Measurements from ENCODE around the gene RAI14.

DNA sequence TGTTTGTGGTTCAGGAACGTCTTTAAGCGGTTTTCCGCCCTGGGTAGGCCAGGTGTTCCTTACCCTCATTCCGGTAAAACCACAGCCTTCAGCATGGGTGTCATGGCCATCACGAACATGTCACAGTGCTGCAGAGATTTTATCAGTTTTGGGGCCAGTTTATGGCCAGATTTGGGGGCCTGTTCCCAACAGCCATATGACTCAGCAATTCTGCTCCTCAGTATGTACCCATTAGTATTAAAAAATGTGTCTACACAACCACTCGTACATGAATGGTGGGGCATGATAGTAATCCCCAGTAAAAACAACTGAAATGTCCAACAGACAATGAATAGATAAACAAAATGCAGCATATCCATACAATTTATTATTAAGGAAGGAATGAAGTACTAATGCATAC lies 130.9 kb downstream of the RAI14 start:
- TF ChIP-seq, protein P1, sequence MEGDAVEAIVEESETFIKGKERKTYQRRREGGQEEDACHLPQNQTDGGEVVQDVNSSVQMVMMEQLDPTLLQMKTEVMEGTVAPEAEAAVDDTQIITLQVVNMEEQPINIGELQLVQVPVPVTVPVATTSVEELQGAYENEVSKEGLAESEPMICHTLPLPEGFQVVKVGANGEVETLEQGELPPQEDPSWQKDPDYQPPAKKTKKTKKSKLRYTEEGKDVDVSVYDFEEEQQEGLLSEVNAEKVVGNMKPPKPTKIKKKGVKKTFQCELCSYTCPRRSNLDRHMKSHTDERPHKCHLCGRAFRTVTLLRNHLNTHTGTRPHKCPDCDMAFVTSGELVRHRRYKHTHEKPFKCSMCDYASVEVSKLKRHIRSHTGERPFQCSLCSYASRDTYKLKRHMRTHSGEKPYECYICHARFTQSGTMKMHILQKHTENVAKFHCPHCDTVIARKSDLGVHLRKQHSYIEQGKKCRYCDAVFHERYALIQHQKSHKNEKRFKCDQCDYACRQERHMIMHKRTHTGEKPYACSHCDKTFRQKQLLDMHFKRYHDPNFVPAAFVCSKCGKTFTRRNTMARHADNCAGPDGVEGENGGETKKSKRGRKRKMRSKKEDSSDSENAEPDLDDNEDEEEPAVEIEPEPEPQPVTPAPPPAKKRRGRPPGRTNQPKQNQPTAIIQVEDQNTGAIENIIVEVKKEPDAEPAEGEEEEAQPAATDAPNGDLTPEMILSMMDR (conservative IDR thresholded peaks at IDR 0.05; ENCODE audit: low read depth, low read length) = no peak
- no peak for TF ChIP-seq EZH2 (IDR thresholded peaks at IDR 0.05; ENCODE audit: borderline replicate concordance, low read depth, low read length, poor library complexity, severe bottlenecking)

Measured in A673 (cell line).